GM21381 (cell line): Measurements from ENCODE around the gene RASA4B.
"Not testable (repeated sequence)": the region's sequence is repeated elsewhere in the genome, so short reads cannot be mapped to it uniquely, and the experiment has no call there.

Experiments used
- ATAC-seq: cut with Tn5 transposase; IDR thresholded peaks from one replicate; pipeline ENCODE4 v1.9.1; 2021; ENCODE audit warnings: mild to moderate bottlenecking, moderate library complexity; ENCODE audit not compliant: unreplicated experiment

The RASA4B gene

GRCh38 chr7:102517550-102518147, at the start of gene RASA4B:
Gene RASA4B, minus strand, starts transcription at chr7:102517777. Its CDS starts 67 bp downstream, at chr7:102517710.
- ATAC-seq: peak; percentile 81

- not testable (repeated sequence) for ATAC-seq
Observed at GRCh38 chr7:102550808-102551422, 33.3 kb upstream of the RASA4B start, which contains the start of gene SPDYE2. Gene SPDYE2, plus strand, starts transcription at chr7:102551226. Its CDS starts 2,030 bp downstream, at chr7:102553256.

- ATAC-seq: peak; percentile 76
Observed at GRCh38 chr7:102546353-102546752, 28.8 kb upstream of the RASA4B start.

GRCh38 chr7:102545288-102545687, 27.7 kb upstream of the RASA4B start:
- not testable (repeated sequence) for ATAC-seq

- ATAC-seq: not testable (repeated sequence)
Observed at GRCh38 chr7:102544372-102544771, 26.8 kb upstream of the RASA4B start.

- ATAC-seq: not testable (repeated sequence)
Observed at GRCh38 chr7:102543596-102543995, 26.0 kb upstream of the RASA4B start, which contains the start of gene UPK3BL2. Gene UPK3BL2, minus strand, starts transcription at chr7:102543696. Its CDS starts 60 bp downstream, at chr7:102543636.

- not testable (repeated sequence) for ATAC-seq
Observed at GRCh38 chr7:102542771-102543170, 25.2 kb upstream of the RASA4B start.

- ATAC-seq: not testable (repeated sequence)
Observed at GRCh38 chr7:102542083-102542482, 24.5 kb upstream of the RASA4B start.

GRCh38 chr7:102540604-102541003, 23.0 kb upstream of the RASA4B start:
- not testable (repeated sequence) for ATAC-seq

- ATAC-seq: not testable (repeated sequence)
Observed at GRCh38 chr7:102535062-102535615, 17.6 kb upstream of the RASA4B start.

- ATAC-seq: not testable (repeated sequence)
Observed at GRCh38 chr7:102532127-102532526, 14.6 kb upstream of the RASA4B start.

- not testable (repeated sequence) for ATAC-seq
Observed at GRCh38 chr7:102531583-102531982, 14.0 kb upstream of the RASA4B start.

- ATAC-seq: not testable (repeated sequence)
Observed at GRCh38 chr7:102527822-102528793, 10.5 kb upstream of the RASA4B start.

- ATAC-seq: not testable (repeated sequence)
Observed at GRCh38 chr7:102527182-102527581, 9.6 kb upstream of the RASA4B start.

GRCh38 chr7:102524803-102525202, 7.2 kb upstream of the RASA4B start:
- not testable (repeated sequence) for ATAC-seq

- not testable (repeated sequence) for ATAC-seq
Observed at GRCh38 chr7:102520797-102521196, 3.2 kb upstream of the RASA4B start.

- ATAC-seq: not testable (repeated sequence)
Observed at GRCh38 chr7:102516951-102517350, 626 bp downstream of the RASA4B start.

GRCh38 chr7:102515889-102516288, 1.7 kb downstream of the RASA4B start:
- not testable (repeated sequence) for ATAC-seq

- peak; percentile 60 for ATAC-seq
Observed at GRCh38 chr7:102514881-102515721, 2.5 kb downstream of the RASA4B start.
